NT2/D1 (cell line): ENCODE results near the gene KIF23.

ENCODE experiments used
- SUZ12 ChIP-seq: IDR thresholded peaks from 2 replicates; pipeline ENCODE4 v1.6.1; 2011; ENCODE audit not compliant: insufficient read length, insufficient read depth; ENCODE audit errors: extremely low read depth
- YY1 ChIP-seq: IDR thresholded peaks from 2 replicates; pipeline ENCODE4 v1.6.1; 2011; ENCODE audit not compliant: insufficient read length, insufficient read depth
- ZNF274 ChIP-seq: IDR thresholded peaks from 2 replicates; pipeline ENCODE4 v1.6.1; 2011; ENCODE audit warnings: mild to moderate bottlenecking, low read depth, low read length

DNA sequence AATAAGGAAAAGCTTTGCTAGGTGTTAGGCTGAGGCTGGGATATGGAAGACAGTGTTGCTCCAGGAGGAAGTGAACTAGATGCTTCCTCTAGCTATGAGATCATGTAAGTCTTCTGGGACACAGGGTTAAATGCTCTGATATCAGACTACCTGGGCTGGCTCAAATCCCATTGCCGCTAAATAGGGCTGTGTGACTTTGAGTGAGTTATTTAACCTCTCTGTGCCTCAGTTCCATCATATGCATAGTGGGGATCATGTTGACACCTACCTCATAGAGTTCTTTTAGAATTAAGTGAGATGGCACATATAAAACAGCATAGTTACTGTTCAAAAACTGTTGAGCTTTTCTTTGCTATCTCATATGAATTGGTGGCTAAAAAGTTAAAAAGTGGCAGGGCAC is 51.1 kb downstream of the KIF23 start:
- TF ChIP-seq ZNF274, result no peak
- no peak for TF ChIP-seq SUZ12
- TF ChIP-seq YY1, result no peak
